Neural progenitor cell (in vitro differentiated cells): ENCODE results near the gene CEP57L1.

Experiments used
- EZH2 ChIP-seq: fragments of 200-600 bp; sonication (generic); IDR thresholded peaks from 2 replicates; pipeline ENCODE4 v1.6.1; 2017; ENCODE audit warnings: antibody characterized with exemption, mild to moderate bottlenecking, moderate library complexity
- EZH2phosphoT487 ChIP-seq: fragments of 200-600 bp; sonication (generic); IDR thresholded peaks from 2 replicates; pipeline ENCODE4 v1.6.1; 2017; ENCODE audit warnings: antibody characterized with exemption
- TF ChIP-seq, protein P1 (sequence below): fragments of 200-600 bp; sonication (generic); IDR thresholded peaks from 2 replicates; pipeline ENCODE4 v1.5.1; 2017; ENCODE audit warnings: antibody characterized with exemption, mild to moderate bottlenecking

DNA sequence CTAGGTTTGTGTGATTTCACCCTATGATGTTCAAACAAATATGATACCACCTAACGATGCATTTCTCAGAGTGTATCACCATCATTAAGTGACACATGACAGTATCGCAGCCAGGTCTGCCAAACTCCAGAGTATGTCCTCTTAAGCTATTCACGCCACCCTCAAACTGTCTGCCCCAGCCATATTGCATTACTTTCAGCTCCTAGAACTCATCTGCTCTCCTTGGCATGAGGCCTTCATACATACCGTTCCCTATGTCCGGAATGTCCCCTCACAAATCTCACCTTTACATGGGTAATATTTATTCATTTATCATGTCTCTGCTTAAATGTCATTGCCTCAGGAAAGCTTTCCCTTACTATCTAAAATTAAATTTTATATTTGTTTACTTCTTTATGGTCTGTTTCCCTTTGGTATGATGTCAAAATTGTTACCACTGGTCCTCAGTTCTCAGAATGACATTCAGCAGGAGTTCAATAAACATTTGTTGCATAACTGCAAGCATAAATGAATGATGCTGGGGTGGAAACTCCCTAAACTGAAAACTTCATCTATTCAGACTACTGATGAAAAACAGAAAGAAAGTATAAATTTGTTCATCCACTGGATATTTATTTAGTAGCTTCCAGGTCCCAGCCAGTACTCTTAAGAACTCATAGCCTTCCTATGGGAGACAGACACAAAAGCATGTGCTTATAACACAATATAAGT is 3.8 kb upstream of the CEP57L1 start:
- TF ChIP-seq, protein P1, sequence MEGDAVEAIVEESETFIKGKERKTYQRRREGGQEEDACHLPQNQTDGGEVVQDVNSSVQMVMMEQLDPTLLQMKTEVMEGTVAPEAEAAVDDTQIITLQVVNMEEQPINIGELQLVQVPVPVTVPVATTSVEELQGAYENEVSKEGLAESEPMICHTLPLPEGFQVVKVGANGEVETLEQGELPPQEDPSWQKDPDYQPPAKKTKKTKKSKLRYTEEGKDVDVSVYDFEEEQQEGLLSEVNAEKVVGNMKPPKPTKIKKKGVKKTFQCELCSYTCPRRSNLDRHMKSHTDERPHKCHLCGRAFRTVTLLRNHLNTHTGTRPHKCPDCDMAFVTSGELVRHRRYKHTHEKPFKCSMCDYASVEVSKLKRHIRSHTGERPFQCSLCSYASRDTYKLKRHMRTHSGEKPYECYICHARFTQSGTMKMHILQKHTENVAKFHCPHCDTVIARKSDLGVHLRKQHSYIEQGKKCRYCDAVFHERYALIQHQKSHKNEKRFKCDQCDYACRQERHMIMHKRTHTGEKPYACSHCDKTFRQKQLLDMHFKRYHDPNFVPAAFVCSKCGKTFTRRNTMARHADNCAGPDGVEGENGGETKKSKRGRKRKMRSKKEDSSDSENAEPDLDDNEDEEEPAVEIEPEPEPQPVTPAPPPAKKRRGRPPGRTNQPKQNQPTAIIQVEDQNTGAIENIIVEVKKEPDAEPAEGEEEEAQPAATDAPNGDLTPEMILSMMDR = no peak
- no peak for TF ChIP-seq EZH2
- no peak for TF ChIP-seq EZH2phosphoT487
